ENCODE measurements around the gene PTRH2. TPM values are rescaled to one million over a fixed set of nuclear protein-coding genes. Genes with fewer than 3 reads are reported as not detected.

The PTRH2 gene
- total RNA-seq, 1 experiment from 2014 or later = 40.8 TPM

DNA sequence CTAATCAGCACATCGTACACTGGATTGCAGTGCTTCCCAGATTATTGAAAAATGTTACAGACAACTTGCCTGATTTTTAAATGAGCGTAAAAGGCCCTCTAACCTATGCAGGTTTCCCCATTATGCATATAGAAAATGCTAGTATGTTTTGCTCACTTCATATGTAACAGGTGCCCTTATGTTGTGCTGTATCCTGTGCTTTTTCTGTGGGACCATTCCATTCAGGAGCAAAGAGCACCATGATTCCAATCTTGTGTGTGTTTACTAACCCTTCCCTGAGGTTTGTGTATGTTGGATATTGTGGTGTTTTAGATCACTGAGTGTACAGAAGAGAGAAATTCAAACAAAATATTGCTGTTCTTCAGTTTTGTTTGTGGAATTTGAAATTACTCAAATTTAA, 12.9 kb downstream of the PTRH2 start:
- Histone ChIP-seq H2BK20ac (ENCODE audit: low read depth, low read length, poor library complexity, severe bottlenecking) (no peak overlapping the region), H3K23ac (ENCODE audit: insufficient read length, low read depth, low read length) (no peak overlapping the region), H3K23me2 (ENCODE audit: insufficient read length, low read depth, low read length, poor library complexity, severe bottlenecking) (no peaks in the 10 kb centered on the region), H3K27ac (ENCODE audit: insufficient read length, low read depth, low read length) (no peak overlapping the region), H2BK5ac (ENCODE audit: insufficient read length, low read length) (no peak overlapping the region), H3K9ac (ENCODE audit: extremely low read depth, insufficient read length, low read length) (no peak overlapping the region), H2BK12ac (ENCODE audit: insufficient read length, low read depth, low read length) (no peak overlapping the region), H3K79me1 (ENCODE audit: insufficient read depth, low read depth, low read length, poor library complexity, severe bottlenecking) (peaks cover 3% of the 10 kb centered on the region), H2AFZ (ENCODE audit: low read length) (no peak overlapping the region), H4K20me1 (ENCODE audit: control insufficient read depth, insufficient read depth, insufficient read length) (no peaks in the 10 kb centered on the region), H2BK15ac (ENCODE audit: low read depth, low read length) (no peak overlapping the region), H3T11ph (ENCODE audit: low read length) (no peak overlapping the region), H4K91ac (ENCODE audit: insufficient read length, low read depth, low read length) (no peak overlapping the region), H3K4me1 (ENCODE audit: insufficient read depth, low read length) (no peaks in the 10 kb centered on the region), H2AK5ac (ENCODE audit: insufficient read length, low read length) (no peak overlapping the region), H3K79me2 (ENCODE audit: insufficient read depth, low read length) (peaks cover 2% of the 10 kb centered on the region; the same call in 1 of the 2 replicates), H3K4me2 (ENCODE audit: insufficient read depth, insufficient read length, low read length) (no peak overlapping the region), H3K18ac (ENCODE audit: insufficient read length, low read depth, low read length) (no peak overlapping the region), H3K9me3 (ENCODE audit: control insufficient read depth, low read depth, low read length) (no peaks in the 10 kb centered on the region), H3K4ac (ENCODE audit: low read depth, low read length) (no peak overlapping the region), H4K8ac (replicated peaks; ENCODE audit: insufficient read length, low read depth, low read length) (no peak overlapping the region), H2BK120ac (ENCODE audit: low read depth, low read length, poor library complexity, severe bottlenecking) (no peak overlapping the region), H3K27me3 (ENCODE audit: insufficient read depth, low read length) (no peaks in the 10 kb centered on the region), H3K56ac (ENCODE audit: insufficient read length, low read depth, low read length) (no peak overlapping the region), H3K14ac (ENCODE audit: insufficient read depth, low read length) (no peak overlapping the region), H4K5ac (ENCODE audit: insufficient read length, low read depth, low read length) (no peak overlapping the region)
- Mint-ChIP-seq H3K27me3 (ENCODE audit: low read depth) (no peaks in the 10 kb centered on the region), H3K9me3 (no peaks in the 10 kb centered on the region), H3K27ac (no peak overlapping the region; a peak in 1 of 7 replicates), H3K4me3 (no peak overlapping the region), H3K4me1 (no peaks in the 10 kb centered on the region), H3K36me3 (ENCODE audit: insufficient read depth in 1 of 3, low read depth in 3 of 3) (peaks cover 24 to 91% (median 76%) of the 10 kb centered on the region in 3 experiments; a peak in 6 of 7 replicates)
- DNase-seq = no peak
- WGBS (ENCODE audit: extremely low coverage, insufficient read length, low lambda C conversion rate) = no CpG with 5 or more reads among the region's 2 CpGs
- no peak for TF ChIP-seq CTCF (conservative IDR thresholded peaks at IDR 0.05)
